ENCODE data around the gene ROR2.

ROR2 gene

GRCh38 chr9:91856419-91856818 is 93.6 kb downstream of the ROR2 start:
- TF ChIP-seq SPI1 (IDR thresholded peaks at IDR 0.05; ENCODE audit: low read depth, low read length): no peak
- no peak for TF ChIP-seq TAF1 (IDR thresholded peaks at IDR 0.05; ENCODE audit: low read depth, low read length)
- no peak for TF ChIP-seq POLR2A (IDR thresholded peaks at IDR 0.05; ENCODE audit: low read depth, low read length)
- no peak for TF ChIP-seq POU2F2 (IDR thresholded peaks at IDR 0.05; ENCODE audit: low read depth, low read length)
- TF ChIP-seq PAX5 (IDR thresholded peaks at IDR 0.05; ENCODE audit: insufficient read depth, low read length, severe bottlenecking): no peak
- TF ChIP-seq POLR2AphosphoS5 (IDR thresholded peaks at IDR 0.05; ENCODE audit: low read depth, low read length): no peak
- FAIRE-seq: no peak
- DNase-seq (ENCODE audit: insufficient read length, low spot score): no peak

GRCh38 chr9:91855196-91855595 is 94.8 kb downstream of the ROR2 start:
- no peak for DNase-seq (ENCODE audit: insufficient read length, low spot score)
- no peak for FAIRE-seq
- TF ChIP-seq POLR2AphosphoS5 (IDR thresholded peaks at IDR 0.05; ENCODE audit: low read depth, low read length) (no peak), POLR2A (IDR thresholded peaks at IDR 0.05; ENCODE audit: low read depth, low read length) (no peak), PAX5 (IDR thresholded peaks at IDR 0.05; ENCODE audit: insufficient read depth, low read length, severe bottlenecking) (no peak), TAF1 (IDR thresholded peaks at IDR 0.05; ENCODE audit: low read depth, low read length) (no peak), SPI1 (IDR thresholded peaks at IDR 0.05; ENCODE audit: low read depth, low read length) (no peak), POU2F2 (IDR thresholded peaks at IDR 0.05; ENCODE audit: low read depth, low read length) (no peak)

- TF ChIP-seq SPI1 (IDR thresholded peaks at IDR 0.05; ENCODE audit: low read depth, low read length) (no peak), POLR2AphosphoS5 (IDR thresholded peaks at IDR 0.05; ENCODE audit: low read depth, low read length) (no peak), POLR2A (IDR thresholded peaks at IDR 0.05; ENCODE audit: low read depth, low read length) (no peak), POU2F2 (IDR thresholded peaks at IDR 0.05; ENCODE audit: low read depth, low read length) (no peak)
- no peak for FAIRE-seq
- DNase-seq (ENCODE audit: insufficient read length, low spot score): no peak
Observed at GRCh38 chr9:91852801-91853347, 97.2 kb downstream of the ROR2 start.

- TF ChIP-seq POLR2A (IDR thresholded peaks at IDR 0.05; ENCODE audit: low read depth, low read length) (no peak), PAX5 (IDR thresholded peaks at IDR 0.05; ENCODE audit: insufficient read depth, low read length, severe bottlenecking) (no peak), TAF1 (IDR thresholded peaks at IDR 0.05; ENCODE audit: low read depth, low read length) (no peak), SPI1 (IDR thresholded peaks at IDR 0.05; ENCODE audit: low read depth, low read length) (no peak), POLR2AphosphoS5 (IDR thresholded peaks at IDR 0.05; ENCODE audit: low read depth, low read length) (no peak), POU2F2 (IDR thresholded peaks at IDR 0.05; ENCODE audit: low read depth, low read length) (no peak)
- DNase-seq (ENCODE audit: insufficient read length, low spot score) (no peak), FAIRE-seq (no peak)
Observed at GRCh38 chr9:91849694-91850093, 100.3 kb downstream of the ROR2 start.

GRCh38 chr9:91848146-91848545 is 101.9 kb downstream of the ROR2 start:
- DNase-seq (ENCODE audit: insufficient read length, low spot score) (no peak), FAIRE-seq (no peak)
- TF ChIP-seq POU2F2 (IDR thresholded peaks at IDR 0.05; ENCODE audit: low read depth, low read length) (no peak), SPI1 (IDR thresholded peaks at IDR 0.05; ENCODE audit: low read depth, low read length) (no peak), PAX5 (IDR thresholded peaks at IDR 0.05; ENCODE audit: insufficient read depth, low read length, severe bottlenecking) (no peak), POLR2A (IDR thresholded peaks at IDR 0.05; ENCODE audit: low read depth, low read length) (no peak), POLR2AphosphoS5 (IDR thresholded peaks at IDR 0.05; ENCODE audit: low read depth, low read length) (no peak), TAF1 (IDR thresholded peaks at IDR 0.05; ENCODE audit: low read depth, low read length) (no peak)

- FAIRE-seq: no peak
- no peak for TF ChIP-seq TAF1 (IDR thresholded peaks at IDR 0.05; ENCODE audit: low read depth, low read length)
- no peak for TF ChIP-seq POU2F2 (IDR thresholded peaks at IDR 0.05; ENCODE audit: low read depth, low read length)
- TF ChIP-seq POLR2A (IDR thresholded peaks at IDR 0.05; ENCODE audit: low read depth, low read length): no peak
- TF ChIP-seq SPI1 (IDR thresholded peaks at IDR 0.05; ENCODE audit: low read depth, low read length): no peak
- no peak for TF ChIP-seq POLR2AphosphoS5 (IDR thresholded peaks at IDR 0.05; ENCODE audit: low read depth, low read length)
- TF ChIP-seq PAX5 (IDR thresholded peaks at IDR 0.05; ENCODE audit: insufficient read depth, low read length, severe bottlenecking): no peak
- no peak for DNase-seq (ENCODE audit: insufficient read length, low spot score)
Observed at GRCh38 chr9:91847581-91848091, 102.4 kb downstream of the ROR2 start.

GRCh38 chr9:91845879-91846278 is 104.1 kb downstream of the ROR2 start:
- TF ChIP-seq POU2F2 (IDR thresholded peaks at IDR 0.05; ENCODE audit: low read depth, low read length) (no peak), SPI1 (IDR thresholded peaks at IDR 0.05; ENCODE audit: low read depth, low read length) (no peak)
- DNase-seq (ENCODE audit: insufficient read length, low spot score) (no peak), FAIRE-seq (no peak)

- no peak for TF ChIP-seq POLR2A (IDR thresholded peaks at IDR 0.05; ENCODE audit: low read depth, low read length)
- TF ChIP-seq TAF1 (IDR thresholded peaks at IDR 0.05; ENCODE audit: low read depth, low read length): no peak
- TF ChIP-seq PAX5 (IDR thresholded peaks at IDR 0.05; ENCODE audit: insufficient read depth, low read length, severe bottlenecking): no peak
- no peak for TF ChIP-seq POLR2AphosphoS5 (IDR thresholded peaks at IDR 0.05; ENCODE audit: low read depth, low read length)
- TF ChIP-seq SPI1 (IDR thresholded peaks at IDR 0.05; ENCODE audit: low read depth, low read length): no peak
- no peak for TF ChIP-seq POU2F2 (IDR thresholded peaks at IDR 0.05; ENCODE audit: low read depth, low read length)
- FAIRE-seq: no peak
- DNase-seq (ENCODE audit: insufficient read length, low spot score): no peak
Observed at GRCh38 chr9:91844701-91845291, 105.2 kb downstream of the ROR2 start.

- TF ChIP-seq POLR2A (IDR thresholded peaks at IDR 0.05; ENCODE audit: low read depth, low read length) (no peak), POU2F2 (IDR thresholded peaks at IDR 0.05; ENCODE audit: low read depth, low read length) (no peak), TAF1 (IDR thresholded peaks at IDR 0.05; ENCODE audit: low read depth, low read length) (no peak), SPI1 (IDR thresholded peaks at IDR 0.05; ENCODE audit: low read depth, low read length) (no peak), PAX5 (IDR thresholded peaks at IDR 0.05; ENCODE audit: insufficient read depth, low read length, severe bottlenecking) (no peak), POLR2AphosphoS5 (IDR thresholded peaks at IDR 0.05; ENCODE audit: low read depth, low read length) (no peak)
- FAIRE-seq: no peak
- no peak for DNase-seq (ENCODE audit: insufficient read length, low spot score)
Observed at GRCh38 chr9:91844190-91844589, 105.8 kb downstream of the ROR2 start.
